Neuronal stem cell (in vitro differentiated cells): ENCODE results near the gene GPD2.
"Not testable (repeated sequence)": the region's sequence is repeated elsewhere in the genome, so short reads cannot be mapped to it uniquely, and the experiment has no call there.

Experiments
- DNase-seq: peaks from one replicate; pipeline ENCODE4 v3.0.0-alpha.2; 2013; ENCODE audit warnings: low spot score
- H2AFZ ChIP-seq: one replicate; pipeline ENCODE4 v1.6.1; 2013; ENCODE audit warnings: mild to moderate bottlenecking, low read length, inconsistent platforms
- H2AK5ac ChIP-seq: 2 replicates; pipeline ENCODE4 v1.6.1; 2013; ENCODE audit warnings: low read depth, mild to moderate bottlenecking, inconsistent platforms, low read length, moderate library complexity, mixed read lengths
- H2BK120ac ChIP-seq: 2 replicates; pipeline ENCODE4 v1.6.1; 2013; ENCODE audit warnings: low read depth, mild to moderate bottlenecking, inconsistent platforms, low read length, moderate library complexity, mixed read lengths
- H2BK12ac ChIP-seq: one replicate; pipeline ENCODE4 v1.6.1; 2013; ENCODE audit warnings: low read length, inconsistent platforms
- H2BK15ac ChIP-seq: 2 replicates; pipeline ENCODE4 v1.6.1; 2013; ENCODE audit warnings: mild to moderate bottlenecking, low read length, inconsistent platforms, mixed read lengths
- H2BK5ac ChIP-seq: one replicate; pipeline ENCODE4 v1.6.1; 2013; ENCODE audit warnings: inconsistent platforms, mild to moderate bottlenecking, low read length, moderate library complexity
- H3K14ac ChIP-seq: one replicate; pipeline ENCODE4 v1.6.1; 2013; ENCODE audit warnings: low read length, inconsistent platforms
- H3K18ac ChIP-seq: 2 replicates; pipeline ENCODE4 v1.6.1; 2013; ENCODE audit warnings: low read length, inconsistent platforms
- H3K23ac ChIP-seq: 2 replicates; pipeline ENCODE4 v1.6.1; 2013; ENCODE audit warnings: low read depth, mild to moderate bottlenecking, mixed read lengths, low read length, inconsistent platforms; ENCODE audit not compliant: poor library complexity
- H3K27ac ChIP-seq: replicated peaks from 3 replicates; pipeline ENCODE4 v1.5.1; 2013; ENCODE audit warnings: low read length, inconsistent platforms
- H3K27me3 ChIP-seq, 3 experiments: 2 replicates each; pipeline ENCODE4 v1.6.1; 2013; ENCODE audit warnings: low read length in 3 of 3, mild to moderate bottlenecking in 2 of 3, inconsistent platforms in 1 of 3, low read depth in 1 of 3, mixed read lengths in 1 of 3, moderate library complexity in 1 of 3; ENCODE audit not compliant: control insufficient read depth in 3 of 3, insufficient read depth in 3 of 3
- H3K36me3 ChIP-seq, 2 donors: replicated peaks in 1 of 2; 2 replicates each; pipeline ENCODE4 v1.6.1; 2013; ENCODE audit warnings: low read length in 2 of 2; ENCODE audit not compliant: control insufficient read depth in 2 of 2, insufficient read depth in 2 of 2
- H3K4ac ChIP-seq: 2 replicates; pipeline ENCODE4 v1.6.1; 2013; ENCODE audit warnings: inconsistent platforms, mild to moderate bottlenecking, low read length, moderate library complexity
- H3K4me1 ChIP-seq, 2 donors: 1 replicate in 1 of 2; 2 replicates in 1 of 2; pipeline ENCODE4 v1.6.1; 2013; ENCODE audit warnings: low read length in 2 of 2, low read depth in 1 of 2; ENCODE audit not compliant: control insufficient read depth in 2 of 2, insufficient read depth in 1 of 2
- H3K4me2 ChIP-seq: one replicate; pipeline ENCODE4 v1.6.1; 2013; ENCODE audit warnings: mild to moderate bottlenecking, low read length, inconsistent platforms; ENCODE audit not compliant: insufficient read depth, poor library complexity, severe bottlenecking
- H3K4me3 ChIP-seq, 2 donors: 2 replicates each; pipeline ENCODE4 v1.5.1; 2013; ENCODE audit warnings: low read length in 2 of 2, mild to moderate bottlenecking in 2 of 2, inconsistent platforms in 1 of 2, moderate library complexity in 1 of 2
- H3K79me1 ChIP-seq: one replicate; pipeline ENCODE4 v1.6.1; 2013; ENCODE audit warnings: low read depth, mild to moderate bottlenecking, inconsistent platforms, low read length, moderate library complexity
- H3K9ac ChIP-seq: one replicate; pipeline ENCODE4 v1.6.1; 2013; ENCODE audit warnings: mild to moderate bottlenecking, low read depth, low read length, inconsistent platforms; ENCODE audit not compliant: poor library complexity
- H3K9me3 ChIP-seq, 2 donors: replicated peaks in 1 of 2; 2 replicates each; pipeline versions ENCODE3 to v1.6.1; 2013; ENCODE audit warnings: low read length in 2 of 2, mild to moderate bottlenecking in 2 of 2, inconsistent platforms in 1 of 2, low read depth in 1 of 2, mixed read lengths in 1 of 2, moderate library complexity in 1 of 2; ENCODE audit not compliant: control insufficient read depth in 2 of 2, insufficient read depth in 1 of 2
- H4K8ac ChIP-seq: one replicate; pipeline ENCODE4 v1.6.1; 2013; ENCODE audit warnings: low read depth, mild to moderate bottlenecking, inconsistent platforms, low read length, moderate library complexity
- H4K91ac ChIP-seq: one replicate; pipeline ENCODE4 v1.6.1; 2013; ENCODE audit warnings: low read length, low read depth, mild to moderate bottlenecking, inconsistent platforms; ENCODE audit not compliant: poor library complexity
- WGBS, 2 donors: extraction: QIAGEN DNeasy Blood & Tissue Kit; methylation state at CpG; one replicate each; pipeline ENCODE4 v1.1.7; 2013; ENCODE audit warnings: missing lambda C conversion rate in 2 of 2, mixed read lengths in 1 of 2; ENCODE audit not compliant: insufficient read length in 2 of 2, insufficient replicate concordance in 1 of 2; ENCODE audit errors: extremely low coverage in 2 of 2; 5-methylcytosine and 5-hydroxymethylcytosine counted together

Gene GPD2

GRCh38 chr2:156495998-156496397 is 59.8 kb downstream of the GPD2 start:
- not testable (repeated sequence) for H3K9me3 ChIP-seq, H4K91ac ChIP-seq, DNase-seq, H2BK5ac ChIP-seq, H3K23ac ChIP-seq, H2BK15ac ChIP-seq, H3K36me3 ChIP-seq, H3K14ac ChIP-seq, H3K27ac ChIP-seq, H3K4me2 ChIP-seq, H2BK12ac ChIP-seq, H3K4ac ChIP-seq, H3K4me3 ChIP-seq, H3K9ac ChIP-seq, H3K27me3 ChIP-seq, H2AFZ ChIP-seq, H2AK5ac ChIP-seq, H4K8ac ChIP-seq, H3K4me1 ChIP-seq, H3K79me1 ChIP-seq, H2BK120ac ChIP-seq, H3K18ac ChIP-seq
- no CpG with 5 or more reads among the region's 1 CpG for WGBS, 2 donors

DNA sequence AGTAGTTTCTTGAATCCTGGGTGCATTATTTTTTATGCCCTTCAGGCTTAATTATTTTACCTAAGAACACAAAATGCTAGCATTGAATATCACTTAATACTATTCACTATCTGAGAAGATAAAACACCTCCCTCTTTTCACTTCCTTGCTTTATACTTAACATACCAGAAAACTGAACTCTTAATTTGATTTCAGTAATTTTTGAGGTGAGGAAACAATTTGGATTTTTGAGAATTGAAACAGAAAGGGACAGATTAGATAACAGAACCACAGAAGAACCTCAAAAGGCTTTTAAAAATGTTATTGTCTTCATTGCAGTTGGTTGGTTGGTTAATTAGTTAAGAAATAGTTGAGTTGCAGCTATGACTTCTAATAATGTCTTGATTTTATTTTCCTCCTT is 69.5 kb downstream of the GPD2 start:
- H3K9me3 ChIP-seq = no peaks in the 10 kb centered on the region
- H3K36me3 ChIP-seq = no peaks in the 10 kb centered on the region
- H3K4me2 ChIP-seq = no peak overlapping the region
- no peak overlapping the region for H3K27ac ChIP-seq
- H3K4me3 ChIP-seq = no peak overlapping the region
- H3K4ac ChIP-seq = no peak overlapping the region
- H3K18ac ChIP-seq = no peak overlapping the region
- no peak overlapping the region for H2BK12ac ChIP-seq
- no peak overlapping the region for H2AFZ ChIP-seq
- H2BK15ac ChIP-seq = no peak overlapping the region
- no peaks in the 10 kb centered on the region for H3K79me1 ChIP-seq
- DNase-seq = no peak
- no peak overlapping the region for H2AK5ac ChIP-seq
- H3K14ac ChIP-seq = no peak overlapping the region
- no peaks in the 10 kb centered on the region for H3K4me1 ChIP-seq
- H3K23ac ChIP-seq = no peak overlapping the region
- no peak overlapping the region for H4K8ac ChIP-seq
- H2BK120ac ChIP-seq = no peak overlapping the region
- H3K9ac ChIP-seq = no peak overlapping the region
- H4K91ac ChIP-seq = no peak overlapping the region
- no peaks in the 10 kb centered on the region for H3K27me3 ChIP-seq
- H2BK5ac ChIP-seq = no peak overlapping the region

DNA sequence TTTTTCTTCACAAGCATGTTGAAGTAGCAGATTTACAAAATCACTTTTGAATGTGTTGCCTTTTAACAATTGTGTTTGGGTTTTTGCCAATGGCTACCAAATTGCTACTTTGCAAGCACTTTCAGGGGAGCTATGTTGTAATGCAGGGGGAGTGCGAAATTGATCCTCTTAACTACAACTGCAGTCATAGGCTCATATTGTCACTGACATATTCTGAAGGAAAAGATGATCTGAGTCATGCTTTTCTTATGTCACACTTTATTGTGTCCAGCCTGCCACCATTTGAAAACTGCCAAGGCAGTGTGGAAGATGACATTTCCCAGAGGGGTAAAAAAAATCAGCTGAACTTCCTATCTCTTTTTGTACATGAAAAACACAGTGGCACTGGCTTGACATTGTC is 74.9 kb downstream of the GPD2 start:
- Histone ChIP-seq H3K9ac (no peak overlapping the region), H2BK5ac (no peak overlapping the region), H2AK5ac (no peak overlapping the region), H3K23ac (no peak overlapping the region), H3K36me3 (peaks cover 0 to 3% of the 10 kb centered on the region in 2 donors), H3K18ac (no peak overlapping the region), H3K4ac (no peak overlapping the region), H3K14ac (no peak overlapping the region), H3K9me3 (no peaks in the 10 kb centered on the region), H3K27me3 (no peaks in the 10 kb centered on the region), H2BK120ac (no peak overlapping the region), H3K79me1 (no peaks in the 10 kb centered on the region), H2BK15ac (no peak overlapping the region), H3K27ac (no peak overlapping the region), H3K4me3 (no peak overlapping the region), H2AFZ (no peak overlapping the region), H3K4me2 (no peak overlapping the region), H2BK12ac (no peak overlapping the region), H4K8ac (no peak overlapping the region), H3K4me1 (no peaks in the 10 kb centered on the region), H4K91ac (no peak overlapping the region)
- DNase-seq = no peak
- WGBS, 2 donors = no CpG with 5 or more reads among the region's 1 CpG

GRCh38 chr2:156511803-156512202 is 75.6 kb downstream of the GPD2 start:
- H3K18ac ChIP-seq = no peak overlapping the region
- no peak overlapping the region for H4K91ac ChIP-seq
- H3K27me3 ChIP-seq = no peaks in the 10 kb centered on the region
- no peak overlapping the region for H2BK12ac ChIP-seq
- no peak overlapping the region for H2BK15ac ChIP-seq
- no peaks in the 10 kb centered on the region for H3K4me1 ChIP-seq
- peaks cover 0 to 3% of the 10 kb centered on the region in 2 donors for H3K36me3 ChIP-seq
- no peak overlapping the region for H3K4me2 ChIP-seq
- no peak overlapping the region for H3K14ac ChIP-seq
- H3K4me3 ChIP-seq = no peak overlapping the region
- H3K9ac ChIP-seq = no peak overlapping the region
- H3K23ac ChIP-seq = no peak overlapping the region
- no peak overlapping the region for H2BK5ac ChIP-seq
- no peak overlapping the region for H4K8ac ChIP-seq
- H3K79me1 ChIP-seq = no peaks in the 10 kb centered on the region
- H2AK5ac ChIP-seq = no peak overlapping the region
- H3K9me3 ChIP-seq = no peaks in the 10 kb centered on the region
- no peak overlapping the region for H2BK120ac ChIP-seq
- DNase-seq = no peak
- no peak overlapping the region for H3K4ac ChIP-seq
- no peak overlapping the region for H3K27ac ChIP-seq
- H2AFZ ChIP-seq = no peak overlapping the region
